ENCODE measurements around the gene FRYL.
"Not testable (repeated sequence)": the region's sequence is repeated elsewhere in the genome, so short reads cannot be mapped to it uniquely, and the experiment has no call there.

FRYL gene

GRCh38 chr4:48745223-48745622, 34.9 kb downstream of the FRYL start:
- DNase-seq: not testable (repeated sequence)

GRCh38 chr4:48742412-48742811, 37.7 kb downstream of the FRYL start:
- DNase-seq: no peak

GRCh38 chr4:48739560-48740019, 40.5 kb downstream of the FRYL start:
- no peak for DNase-seq

- no peak for DNase-seq
Measured at GRCh38 chr4:48738856-48739255, 41.2 kb downstream of the FRYL start.

GRCh38 chr4:48728906-48729496, 51.1 kb downstream of the FRYL start:
- peak; percentile 4 for DNase-seq

GRCh38 chr4:48727666-48728459, 52.2 kb downstream of the FRYL start:
- no peak for DNase-seq

- DNase-seq: no peak
Measured at GRCh38 chr4:48725414-48725813, 54.7 kb downstream of the FRYL start.

GRCh38 chr4:48722509-48723446, 57.3 kb downstream of the FRYL start:
- DNase-seq: no peak

GRCh38 chr4:48720459-48720858, 59.6 kb downstream of the FRYL start:
- DNase-seq: no peak

GRCh38 chr4:48718818-48719465, 61.1 kb downstream of the FRYL start:
- no peak for DNase-seq

GRCh38 chr4:48716285-48716684, 63.8 kb downstream of the FRYL start:
- DNase-seq: not testable (repeated sequence)

GRCh38 chr4:48710446-48711209, 69.5 kb downstream of the FRYL start:
- no peak for DNase-seq

GRCh38 chr4:48709901-48710300, 70.2 kb downstream of the FRYL start:
- no peak for DNase-seq

GRCh38 chr4:48708610-48709009, 71.5 kb downstream of the FRYL start:
- no peak for DNase-seq

- no peak for DNase-seq
Measured at GRCh38 chr4:48706736-48707135, 73.3 kb downstream of the FRYL start.

- no peak for DNase-seq
Measured at GRCh38 chr4:48705609-48706008, 74.5 kb downstream of the FRYL start.

- DNase-seq: no peak
Measured at GRCh38 chr4:48704091-48704802, 75.8 kb downstream of the FRYL start.

GRCh38 chr4:48699475-48699874, 80.6 kb downstream of the FRYL start:
- DNase-seq: no peak

GRCh38 chr4:48698029-48698971, 81.8 kb downstream of the FRYL start:
- DNase-seq: no peak

GRCh38 chr4:48697516-48697915, 82.6 kb downstream of the FRYL start:
- DNase-seq: not testable (repeated sequence)

Data from effector CD4-positive, alpha-beta T cell (primary cell).